Measurements from ENCODE around the gene MAPK8.

DNA sequence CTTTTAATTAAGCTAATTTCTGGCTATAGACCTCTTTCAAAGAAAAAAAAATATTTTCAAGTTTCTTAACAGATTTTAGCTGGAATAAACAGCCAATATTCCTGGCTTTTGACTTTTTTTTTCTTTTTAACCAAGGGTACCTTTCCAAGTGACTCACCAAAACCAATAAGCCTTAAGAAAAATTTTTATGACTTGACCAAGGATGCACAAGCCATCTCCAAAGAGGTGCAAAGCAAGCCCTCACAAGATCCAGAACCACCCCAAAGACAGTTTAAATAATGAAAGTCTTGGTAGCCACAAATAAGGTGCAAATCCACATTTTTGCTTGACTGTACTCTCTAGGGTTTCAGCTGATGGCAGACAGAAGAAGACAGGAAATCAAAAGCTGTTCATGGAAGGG is 76.5 kb downstream of the MAPK8 start:
- TF ChIP-seq POLR2A (IDR thresholded peaks at IDR 0.05; ENCODE audit: low read depth, low read length) = no peak
- no peak for TF ChIP-seq POLR2AphosphoS5 (IDR thresholded peaks at IDR 0.05; ENCODE audit: low read depth, low read length)
